ENCODE results near the gene CBY2.

Gene CBY2

DNA sequence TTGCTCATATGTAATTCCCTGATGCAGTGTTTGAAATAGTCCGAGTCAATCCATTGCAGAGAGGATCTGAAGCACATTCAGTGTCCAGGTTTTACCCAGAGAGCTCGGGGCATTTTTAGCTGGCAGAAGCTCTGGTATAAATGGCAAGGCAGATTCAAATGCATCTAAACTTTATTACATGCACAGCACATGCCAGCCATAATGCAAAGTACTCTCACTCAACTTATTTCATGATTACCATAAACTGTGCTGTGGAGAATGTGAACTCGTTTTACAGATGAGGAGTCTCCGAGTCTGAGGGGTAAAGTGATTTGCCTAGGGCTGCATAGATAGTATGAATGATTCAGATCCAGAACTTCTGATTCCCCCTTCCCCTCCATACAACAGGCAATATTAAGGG is 13.5 kb upstream of the CBY2 start:
- FAIRE-seq: no peak
- no peak for TF ChIP-seq POLR2A (IDR thresholded peaks at IDR 0.05; ENCODE audit: low read depth, low read length)
- DNase-seq (ENCODE audit: insufficient read length, low spot score): no peak

DNA sequence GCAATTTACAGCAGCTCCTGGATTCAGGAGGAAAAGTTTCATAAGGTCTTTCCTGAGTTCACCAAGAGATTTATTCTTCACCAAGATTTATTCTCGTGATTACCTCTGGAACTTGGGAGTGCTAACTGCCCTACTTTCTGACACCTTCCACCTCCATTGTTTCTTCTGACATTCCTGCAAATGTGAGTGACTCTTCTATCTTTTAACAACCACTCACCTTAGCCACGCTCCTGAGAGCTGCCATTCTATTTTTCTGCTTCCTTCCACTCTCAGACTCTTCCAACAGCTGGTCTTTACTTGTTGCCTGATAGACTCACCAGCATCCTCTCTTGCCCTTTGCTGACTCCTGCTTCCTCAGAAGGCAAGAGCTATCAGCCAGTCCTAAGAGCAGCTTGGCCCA is 11.5 kb upstream of the CBY2 start:
- no peak for TF ChIP-seq POLR2A (IDR thresholded peaks at IDR 0.05; ENCODE audit: low read depth, low read length)
- DNase-seq (ENCODE audit: insufficient read length, low spot score) (no peak), FAIRE-seq (no peak)

DNA sequence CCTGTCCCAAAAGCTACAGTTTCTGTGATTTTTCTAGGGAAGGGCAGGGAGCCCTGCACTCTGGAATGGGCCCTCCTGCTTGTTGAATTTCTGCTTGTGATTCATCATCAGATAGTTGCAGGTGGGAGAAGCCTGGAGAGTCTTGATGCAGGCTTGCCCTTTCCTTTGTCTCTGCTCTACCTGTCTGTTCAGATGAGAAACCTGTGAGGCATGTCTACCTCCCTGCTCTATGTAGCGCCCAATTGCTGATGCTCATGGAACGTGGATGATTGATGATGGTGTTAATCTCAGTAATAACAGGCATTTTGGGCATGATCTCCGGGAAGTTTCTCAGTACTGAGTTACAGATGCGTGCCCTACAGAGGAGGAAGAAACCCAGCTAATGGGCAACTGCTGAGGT is 10.9 kb upstream of the CBY2 start:
- FAIRE-seq: no peak
- DNase-seq (ENCODE audit: insufficient read length, low spot score): no peak
- no peak for TF ChIP-seq POLR2A (IDR thresholded peaks at IDR 0.05; ENCODE audit: low read depth, low read length)

DNA sequence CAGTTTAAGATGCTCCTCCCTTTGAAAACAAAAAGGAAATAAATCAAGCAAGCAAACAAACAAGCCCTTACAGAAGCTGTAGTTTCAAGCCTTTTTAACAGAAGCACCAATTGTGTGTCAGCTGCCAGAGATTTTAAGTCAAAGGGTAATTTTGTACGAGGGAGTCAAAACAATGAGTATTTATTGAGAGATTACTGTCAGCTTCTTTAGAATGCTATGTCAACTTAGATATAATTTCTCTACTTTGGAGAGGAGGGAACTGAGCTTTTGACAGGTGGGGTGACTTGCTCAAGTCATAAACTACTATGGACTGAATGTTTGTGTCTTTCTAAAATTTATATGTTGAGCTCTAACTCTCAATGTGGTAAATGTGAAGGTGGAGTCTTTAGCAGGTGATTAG is 10.5 kb upstream of the CBY2 start:
- FAIRE-seq: no peak

DNA sequence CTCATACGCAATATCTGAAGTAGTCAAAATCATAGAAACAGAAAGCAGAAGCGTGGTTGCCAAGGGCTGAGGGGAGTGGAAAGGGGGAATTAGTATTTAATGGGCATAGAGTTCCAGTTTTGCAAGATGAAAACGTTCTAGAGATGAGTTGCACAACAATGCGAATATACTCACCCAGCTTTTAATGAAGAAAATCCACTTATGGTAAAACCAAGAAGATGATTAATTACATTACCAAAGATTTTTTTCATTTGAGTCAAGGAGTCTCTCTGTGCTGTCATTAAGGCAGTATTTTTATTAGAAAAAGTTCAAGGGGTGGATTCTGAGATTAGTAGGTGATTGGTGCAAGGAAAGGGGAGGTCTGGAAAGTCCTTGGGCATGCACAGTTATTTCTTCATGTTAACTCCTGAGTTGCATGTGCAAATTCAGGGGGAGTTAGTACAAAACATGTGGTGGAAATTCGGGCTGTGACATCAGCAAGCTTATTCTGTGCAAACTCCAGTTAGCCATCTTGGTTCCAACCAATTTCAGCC is 6.9 kb upstream of the CBY2 start:
- no peak for TF ChIP-seq POLR2A (IDR thresholded peaks at IDR 0.05; ENCODE audit: low read depth, low read length)
- no peak for FAIRE-seq
- DNase-seq (ENCODE audit: insufficient read length, low spot score): no peak

More for the DNA sequence above, 10.5 kb upstream of the CBY2 start:
- TF ChIP-seq POLR2A (IDR thresholded peaks at IDR 0.05; ENCODE audit: low read depth, low read length): no peak
- DNase-seq (ENCODE audit: insufficient read length, low spot score): no peak

DNA sequence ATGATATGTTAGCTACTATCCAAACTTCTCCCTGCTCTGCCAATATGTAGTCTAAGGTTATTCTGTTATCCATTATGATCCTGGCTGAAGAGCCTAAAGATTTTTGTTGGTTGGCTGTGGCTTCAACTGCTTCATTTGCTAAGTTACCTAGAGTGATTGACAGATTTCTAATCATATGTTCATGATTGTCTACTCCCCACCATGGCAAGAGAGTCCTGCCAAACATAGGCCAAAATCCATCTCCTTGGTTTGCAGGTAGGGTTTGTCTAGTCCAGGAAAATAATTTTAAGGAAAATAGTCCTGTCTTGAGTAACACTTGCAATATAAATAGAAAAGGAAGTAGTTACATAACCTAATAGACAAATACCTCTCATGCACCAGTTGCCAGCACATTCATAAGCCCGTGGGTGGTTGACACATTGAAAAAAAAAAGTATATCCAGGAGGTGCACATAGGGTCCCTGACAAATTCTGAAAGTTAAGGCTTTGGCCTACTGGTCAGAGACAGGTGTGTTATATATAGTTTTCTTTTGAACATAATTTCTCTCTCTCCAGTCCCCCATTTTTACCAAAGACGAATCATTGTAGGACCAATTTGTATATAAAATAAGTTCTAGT is 5.4 kb upstream of the CBY2 start:
- no peak for TF ChIP-seq POLR2A (IDR thresholded peaks at IDR 0.05; ENCODE audit: low read depth, low read length)
- no peak for DNase-seq (ENCODE audit: insufficient read length, low spot score)
- no peak for FAIRE-seq

DNA sequence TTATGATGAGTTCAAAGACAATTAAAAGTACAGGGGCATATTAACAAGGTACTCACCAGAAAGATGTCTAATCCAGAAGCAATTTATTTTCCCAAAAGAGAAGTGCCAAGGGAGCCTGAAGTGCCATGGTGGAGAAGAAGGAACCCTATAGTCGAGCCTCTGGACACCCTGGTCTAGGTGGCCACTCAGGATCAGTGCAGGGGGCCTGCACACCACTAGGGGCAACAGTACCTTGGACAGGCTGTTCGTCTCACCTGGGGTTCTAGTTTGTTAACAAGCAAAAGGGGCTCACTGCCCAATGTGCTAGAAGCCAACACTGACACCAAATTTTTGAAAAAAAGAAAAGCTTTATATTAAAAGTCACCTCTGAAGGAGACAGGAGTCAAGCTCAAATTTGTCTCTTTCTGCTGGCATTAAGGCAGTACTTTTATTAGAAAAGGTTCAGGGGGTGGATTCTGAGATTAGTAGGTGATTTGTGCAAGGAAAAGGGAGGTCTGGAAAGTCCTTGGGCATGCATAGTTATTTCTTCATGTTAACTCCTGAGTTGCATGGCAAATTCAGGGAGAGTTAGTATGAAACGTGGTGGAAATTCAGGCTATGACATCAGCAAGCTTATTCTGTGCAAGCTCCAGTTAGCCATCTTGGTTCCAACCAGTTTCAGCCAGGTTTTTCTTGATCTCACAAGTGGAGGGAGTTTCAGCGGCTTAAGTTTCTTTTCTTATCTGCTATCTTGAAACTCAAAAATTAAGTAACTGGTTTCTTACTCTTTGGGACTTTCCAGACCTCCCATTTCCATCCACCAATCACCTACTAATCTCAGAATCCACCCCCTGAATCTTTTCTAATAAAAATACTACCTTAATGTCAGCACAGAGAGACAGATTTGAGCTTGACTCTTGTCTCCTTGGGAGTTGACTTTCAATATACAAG is 884 bp upstream of the CBY2 start:
- no peak for TF ChIP-seq POLR2A (IDR thresholded peaks at IDR 0.05; ENCODE audit: low read depth, low read length)
- no peak for DNase-seq (ENCODE audit: insufficient read length, low spot score)
- no peak for FAIRE-seq

DNA sequence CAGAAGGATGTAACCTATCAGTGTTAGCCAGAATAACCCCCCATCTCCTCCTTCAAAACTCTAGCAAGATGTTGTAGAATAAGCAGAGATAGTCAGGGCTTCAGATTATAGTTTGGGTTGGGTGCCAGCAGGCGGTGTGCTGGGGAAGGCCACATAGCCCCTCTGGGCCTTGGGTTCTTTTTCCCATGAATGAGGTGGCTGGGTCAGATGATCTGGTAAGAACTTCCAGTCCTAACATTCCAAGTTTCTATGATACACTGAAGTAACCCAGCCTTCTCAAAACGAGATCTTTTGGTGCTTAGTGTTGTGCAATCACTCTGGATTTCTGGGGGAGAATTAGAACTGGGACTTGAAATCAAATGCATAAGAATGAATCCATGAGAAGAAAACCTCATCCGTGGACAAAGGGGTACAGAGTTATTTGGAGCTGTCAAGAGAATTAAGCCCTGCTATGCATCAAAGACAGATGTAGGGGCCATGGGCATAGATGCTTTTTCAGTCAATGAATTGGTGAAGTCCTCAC is 810 bp downstream of the CBY2 start:
- FAIRE-seq: no peak
- DNase-seq (ENCODE audit: insufficient read length, low spot score): no peak
- no peak for TF ChIP-seq POLR2A (IDR thresholded peaks at IDR 0.05; ENCODE audit: low read depth, low read length)

DNA sequence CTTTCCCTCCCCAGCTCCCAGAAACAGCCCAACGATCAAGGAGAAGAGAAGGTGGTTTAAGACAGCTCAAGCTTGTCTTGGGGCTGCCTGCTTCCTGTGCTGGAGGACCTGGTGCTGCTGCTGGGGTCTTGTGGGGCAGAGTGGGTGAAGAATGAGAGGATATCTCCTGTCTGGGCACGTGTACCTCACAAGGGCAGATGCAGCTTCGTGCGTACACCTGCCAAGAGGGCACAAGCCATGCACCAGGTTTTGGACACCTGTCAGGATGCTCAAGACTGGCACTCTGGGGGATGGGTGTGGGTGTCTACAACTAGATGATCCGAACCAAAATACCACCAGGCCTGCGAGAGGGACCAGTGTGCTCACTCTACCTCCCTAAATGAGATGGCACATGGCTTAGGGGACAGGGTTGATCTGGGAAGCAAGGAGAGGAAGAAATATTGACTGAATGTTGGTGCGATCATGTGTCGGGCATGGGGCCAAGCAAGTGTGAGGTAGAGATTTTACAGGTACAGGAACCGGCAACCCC is 2.2 kb downstream of the CBY2 start:
- DNase-seq (ENCODE audit: insufficient read length, low spot score) (no peak), FAIRE-seq (no peak)
- TF ChIP-seq POLR2A (IDR thresholded peaks at IDR 0.05; ENCODE audit: low read depth, low read length): no peak

DNA sequence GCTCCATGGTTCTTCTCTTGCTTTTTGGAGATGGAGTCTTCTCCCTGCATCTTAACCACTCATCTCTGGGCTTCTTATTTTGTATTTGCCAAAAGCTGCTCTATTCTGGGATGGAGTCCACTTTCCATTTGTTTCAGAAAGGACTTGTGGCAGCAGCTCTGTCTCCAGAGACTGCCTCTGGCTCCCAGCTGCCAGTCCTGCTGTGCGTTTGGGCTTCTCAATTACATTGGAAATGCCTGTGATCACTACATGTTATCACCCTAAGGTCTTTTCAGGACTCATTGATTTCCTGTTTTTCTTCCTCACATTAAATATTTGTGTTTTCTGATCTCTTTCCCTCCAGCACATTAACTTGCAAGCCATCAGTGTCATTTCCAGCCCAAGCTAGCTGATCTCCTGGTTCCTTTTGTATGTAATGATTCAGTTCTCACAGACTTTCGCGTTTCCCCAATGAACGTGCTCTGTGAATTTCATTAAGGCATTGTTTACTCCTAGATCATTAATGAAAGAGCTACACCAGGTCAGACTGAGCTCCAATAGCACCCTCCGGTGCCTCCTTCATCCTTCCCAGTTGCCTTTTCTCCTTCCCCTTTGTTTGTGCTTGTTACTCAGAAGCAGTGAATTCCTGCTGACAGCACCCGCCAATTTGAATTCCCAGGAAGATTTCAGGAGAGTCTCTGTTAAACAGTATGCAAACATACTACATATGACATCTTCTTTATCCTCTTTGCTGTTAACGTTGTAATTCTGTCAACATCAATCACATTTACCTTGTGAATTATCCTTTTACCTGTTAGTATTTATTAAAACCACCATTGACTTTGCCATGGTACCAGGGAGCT is 3.0 kb downstream of the CBY2 start:
- no peak for FAIRE-seq
- DNase-seq (ENCODE audit: insufficient read length, low spot score): no peak
- TF ChIP-seq POLR2A (IDR thresholded peaks at IDR 0.05; ENCODE audit: low read depth, low read length): no peak

DNA sequence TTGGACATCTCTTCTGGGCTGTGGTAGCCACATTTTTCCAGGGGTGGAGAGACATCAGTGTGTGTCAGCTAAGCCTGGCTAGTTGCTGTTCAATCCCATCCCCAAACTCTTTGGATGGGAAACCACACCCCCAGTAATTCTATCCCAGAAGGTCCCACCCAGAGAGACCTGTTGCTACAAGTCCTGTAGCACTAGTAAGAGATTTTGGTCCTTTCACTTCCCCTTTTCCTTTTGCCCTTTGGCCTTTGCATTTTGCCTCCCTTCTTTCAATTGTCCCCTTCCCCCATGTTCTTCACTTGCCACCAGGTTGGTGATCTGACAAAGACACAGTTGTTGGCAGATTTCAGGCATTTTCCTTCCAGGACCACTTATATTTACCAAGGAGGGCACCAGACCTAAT is 3.8 kb downstream of the CBY2 start:
- DNase-seq (ENCODE audit: insufficient read length, low spot score): no peak
- no peak for FAIRE-seq
- no peak for TF ChIP-seq POLR2A (IDR thresholded peaks at IDR 0.05; ENCODE audit: low read depth, low read length)

DNA sequence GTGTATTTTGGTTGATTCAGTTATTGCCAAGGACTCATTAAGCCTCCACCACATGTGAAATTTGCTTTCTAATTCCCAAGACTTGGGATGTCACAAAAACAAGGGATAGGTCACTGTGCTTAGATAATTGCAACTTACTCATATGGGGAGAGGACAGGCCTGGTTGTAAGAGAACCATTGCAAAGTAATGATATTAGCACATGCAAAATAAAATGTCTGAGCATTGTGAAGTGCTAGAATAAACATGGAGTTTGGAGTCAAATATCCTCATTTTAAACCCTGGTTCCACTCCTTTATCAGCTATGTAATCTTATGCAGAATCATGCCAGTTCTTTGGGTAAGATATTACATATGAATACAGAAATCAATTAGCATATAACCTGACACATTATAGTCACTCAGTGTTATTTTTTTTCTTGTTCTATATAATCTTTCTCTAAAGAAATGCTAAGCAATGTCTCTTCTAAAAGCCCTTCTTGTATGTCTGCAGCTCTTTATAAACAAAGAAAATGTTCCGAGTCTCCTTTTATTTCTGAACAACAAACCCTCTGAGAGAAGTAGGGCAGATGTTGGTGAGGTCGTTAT is 5.5 kb downstream of the CBY2 start:
- FAIRE-seq: no peak
- no peak for DNase-seq (ENCODE audit: insufficient read length, low spot score)

DNA sequence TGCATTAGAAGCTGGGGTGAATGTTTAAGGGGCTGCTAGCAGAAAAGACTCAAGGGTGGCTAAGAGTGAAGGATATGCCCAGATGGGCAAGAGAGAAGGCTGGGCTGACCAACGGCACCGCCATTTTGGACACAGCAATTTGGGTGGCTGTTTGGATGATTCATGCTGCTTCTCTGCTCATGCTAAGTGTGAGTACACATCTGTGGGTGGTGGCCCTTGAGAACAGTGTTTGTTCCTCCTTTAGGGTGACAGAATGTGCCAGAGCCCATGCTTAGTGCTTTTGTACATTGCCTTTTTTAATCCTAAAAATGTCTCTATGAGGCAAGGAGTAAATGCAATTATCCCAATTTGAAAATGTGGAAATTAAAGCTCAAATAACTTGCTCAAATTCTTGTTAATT is 9.8 kb downstream of the CBY2 start:
- TF ChIP-seq POLR2A (IDR thresholded peaks at IDR 0.05; ENCODE audit: low read depth, low read length): no peak
- no peak for FAIRE-seq
- DNase-seq (ENCODE audit: insufficient read length, low spot score): no peak

More for the DNA sequence above, 5.5 kb downstream of the CBY2 start:
- no peak for TF ChIP-seq POLR2A (IDR thresholded peaks at IDR 0.05; ENCODE audit: low read depth, low read length)
